GM18909 (cell line): Measurements from ENCODE around the gene SAFB.

ENCODE experiments used
- ATAC-seq: cut with Tn5 transposase; IDR thresholded peaks from one replicate; pipeline ENCODE4 v1.9.1; 2021; ENCODE audit warnings: mild to moderate bottlenecking; ENCODE audit not compliant: unreplicated experiment, poor library complexity

Gene SAFB

GRCh38 chr19:5622465-5623396, at the start of gene SAFB, which contains the start of gene SAFB2:
Gene SAFB, plus strand, starts transcription at chr19:5623083. Its CDS starts 123 bp downstream, at chr19:5623206.
Gene SAFB2, minus strand, starts transcription at chr19:5622776. Its CDS starts 61 bp downstream, at chr19:5622715.
- peak; percentile 85 for ATAC-seq

- no peak for ATAC-seq
Measured at GRCh38 chr19:5575590-5575989, 47.3 kb upstream of the SAFB start.

- no peak for ATAC-seq
Measured at GRCh38 chr19:5578097-5578846, 44.6 kb upstream of the SAFB start.

DNA sequence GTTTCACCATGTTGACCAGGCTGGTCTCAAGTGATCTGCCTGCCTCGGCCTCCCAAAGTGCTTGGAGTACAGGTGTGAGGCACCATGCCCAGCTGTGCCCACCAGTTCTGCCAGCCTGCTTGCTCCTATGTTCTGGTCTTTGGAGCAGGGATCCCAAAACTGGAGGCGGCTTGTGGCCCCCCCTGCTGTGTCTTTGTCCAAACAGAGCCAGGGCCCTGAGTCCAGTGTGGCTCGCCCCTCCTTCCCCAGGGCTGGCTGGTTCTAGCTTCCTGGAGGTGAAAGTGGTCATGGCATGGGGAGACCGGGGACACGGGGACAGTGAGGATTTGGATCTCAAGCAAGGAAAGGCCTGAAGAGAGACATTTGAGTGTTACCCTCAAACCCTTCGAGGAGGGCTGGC, 43.6 kb upstream of the SAFB start:
- no peak for ATAC-seq

DNA sequence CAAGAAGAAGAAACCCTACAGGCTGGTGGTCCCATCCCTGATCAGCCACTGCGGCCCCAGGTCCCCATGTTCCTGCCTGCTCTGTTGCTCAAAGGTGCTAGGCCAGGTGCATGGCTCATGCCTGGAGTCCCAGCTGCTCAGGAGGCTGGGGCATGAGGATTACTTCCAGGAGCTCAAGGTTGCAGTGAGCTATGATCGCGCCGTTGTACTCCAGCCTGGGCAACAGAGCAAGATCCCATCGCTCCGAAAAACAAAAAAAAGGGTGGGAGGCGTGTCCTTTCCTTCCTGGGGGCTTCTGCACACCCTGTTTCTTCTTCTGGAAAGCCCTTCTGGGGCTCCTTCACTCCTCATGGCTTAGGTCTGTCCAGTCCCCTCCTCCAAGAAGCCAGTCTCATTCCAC, 43.2 kb upstream of the SAFB start:
- no peak for ATAC-seq

DNA sequence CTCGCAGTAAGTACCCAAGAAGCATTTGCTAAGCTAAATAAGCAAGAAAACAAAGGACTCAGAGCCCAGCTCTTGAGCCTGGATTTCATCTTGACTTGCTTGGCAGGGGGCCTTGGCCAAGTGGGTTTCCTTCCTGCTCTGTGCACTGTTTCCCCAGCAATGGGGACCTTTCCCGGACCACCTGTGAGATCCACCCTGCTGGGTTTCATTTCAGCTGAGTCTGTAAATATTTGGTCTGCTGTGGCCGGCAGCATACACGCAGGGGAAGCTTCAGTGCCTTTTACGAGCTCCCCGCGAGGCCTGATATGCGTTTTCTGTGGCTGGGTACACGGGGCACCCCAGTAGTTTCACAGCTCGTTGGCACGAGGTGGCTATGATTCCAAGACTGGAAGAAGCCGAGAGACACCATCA, 42.7 kb upstream of the SAFB start:
- no peak for ATAC-seq

DNA sequence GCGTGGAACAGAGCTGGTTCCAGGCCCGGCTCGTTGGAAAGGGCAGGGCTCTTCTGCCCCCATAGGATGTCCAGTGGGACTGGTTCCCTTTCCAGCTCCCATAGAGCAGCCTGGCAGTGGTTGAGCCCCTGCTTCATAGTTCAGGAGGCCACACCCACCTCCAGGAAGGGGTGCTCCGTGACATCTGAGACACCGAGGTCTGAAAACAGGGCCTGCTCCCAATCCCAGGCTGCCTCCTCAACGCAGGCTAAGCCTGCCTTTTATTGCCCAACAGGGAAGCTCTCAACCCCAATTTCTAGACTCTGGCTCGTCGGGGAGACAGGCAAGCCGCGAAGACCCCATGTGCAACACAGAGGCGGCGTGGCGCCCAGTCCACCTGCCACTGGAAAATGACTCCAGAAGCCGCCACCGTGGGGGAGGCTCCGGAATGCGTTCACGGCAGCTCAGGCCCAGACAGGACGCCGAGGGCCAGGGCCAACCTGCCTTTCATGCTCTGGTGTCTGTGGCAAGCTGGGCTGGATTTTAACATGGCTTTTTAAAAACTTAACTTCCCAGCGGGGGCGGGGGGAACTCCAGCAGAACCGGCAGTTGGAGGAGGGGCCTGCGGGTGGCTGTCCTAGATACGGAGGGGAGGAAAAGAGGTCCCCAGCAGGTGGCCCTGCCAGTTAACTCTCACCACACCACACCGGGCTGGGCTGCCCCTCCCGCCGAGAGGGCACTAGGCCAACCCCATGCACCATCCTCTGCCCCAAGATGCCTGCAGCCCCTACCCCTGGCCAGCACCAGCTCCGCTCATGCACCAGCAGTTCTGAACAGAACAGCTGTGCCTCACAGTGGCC, 37.2 kb upstream of the SAFB start:
- no peak for ATAC-seq

DNA sequence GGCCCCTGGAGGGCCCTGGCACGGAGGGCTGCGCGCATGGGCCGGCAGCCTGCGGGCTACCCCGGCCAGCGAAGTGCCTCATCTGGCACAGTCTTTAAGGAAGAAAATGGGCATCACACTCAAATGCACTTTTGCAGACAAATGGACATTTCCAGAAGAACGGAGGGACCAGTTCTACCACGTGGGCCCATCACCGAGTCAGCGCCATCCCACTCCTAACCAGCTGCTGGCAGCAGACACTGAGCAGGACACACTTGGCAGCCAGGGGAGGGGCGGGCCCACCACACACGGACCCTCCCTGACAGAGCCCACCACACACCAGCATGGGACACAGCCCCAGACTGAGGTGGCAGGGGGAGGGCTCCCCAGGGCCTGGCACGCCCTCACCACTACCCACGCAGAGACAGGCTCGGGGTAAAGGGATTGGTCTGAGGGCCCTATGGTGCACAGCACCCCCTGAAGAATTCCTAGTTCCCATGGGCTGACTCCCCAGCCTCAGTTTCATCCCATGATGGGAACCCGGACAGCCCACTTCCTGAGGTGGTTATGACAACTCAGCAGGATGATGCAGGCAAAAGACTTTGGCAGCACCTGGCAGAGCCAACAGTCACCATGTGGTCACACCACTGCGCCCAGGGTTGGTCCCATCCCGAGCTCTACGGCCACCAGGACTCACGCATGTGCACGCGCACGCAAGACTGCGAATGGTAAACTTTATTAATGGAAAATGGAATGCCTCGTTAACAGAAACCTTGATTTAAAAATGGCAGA, 36.4 kb upstream of the SAFB start:
- ATAC-seq = no peak

- no peak for ATAC-seq
Measured at GRCh38 chr19:5587071-5587455, 35.8 kb upstream of the SAFB start.

DNA sequence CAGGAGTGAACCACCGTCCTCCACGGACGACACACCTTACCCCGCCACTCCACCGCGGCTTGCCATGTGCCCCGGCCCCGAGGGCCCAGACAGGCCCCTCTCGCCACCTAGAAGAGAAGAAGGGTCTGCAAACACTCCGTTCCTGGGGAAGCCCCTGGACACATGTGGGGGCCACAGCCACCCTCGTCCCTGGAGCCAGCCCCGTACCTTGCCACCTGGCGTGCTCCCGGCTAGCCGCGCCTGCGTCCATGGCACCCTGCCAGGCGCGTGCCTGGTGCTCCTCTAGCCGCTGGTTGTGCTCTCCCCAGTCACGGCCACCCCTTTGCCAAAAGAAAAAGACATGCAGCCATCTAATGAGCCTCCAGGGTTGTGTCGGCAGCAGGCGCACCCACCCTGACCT, 35.2 kb upstream of the SAFB start:
- no peak for ATAC-seq

DNA sequence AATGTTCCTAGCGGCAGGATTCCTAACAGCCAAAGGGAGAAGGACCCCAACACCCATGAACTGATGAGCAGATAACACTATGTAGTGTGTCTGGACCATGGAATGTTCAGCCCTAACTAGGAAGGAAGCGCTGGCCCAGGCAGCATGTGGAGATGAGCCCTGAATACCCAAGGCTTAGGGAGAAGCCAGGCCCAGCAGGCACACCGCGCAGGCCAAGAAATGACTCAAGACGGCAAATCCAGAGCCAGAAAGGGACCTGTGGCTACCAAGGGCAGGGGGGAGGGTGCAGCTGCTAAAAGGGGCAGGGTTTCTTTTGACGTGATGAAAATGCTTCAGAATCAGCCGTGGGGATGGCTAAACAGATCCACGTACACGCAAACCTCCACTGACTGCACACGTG, 34.4 kb upstream of the SAFB start:
- ATAC-seq = no peak

DNA sequence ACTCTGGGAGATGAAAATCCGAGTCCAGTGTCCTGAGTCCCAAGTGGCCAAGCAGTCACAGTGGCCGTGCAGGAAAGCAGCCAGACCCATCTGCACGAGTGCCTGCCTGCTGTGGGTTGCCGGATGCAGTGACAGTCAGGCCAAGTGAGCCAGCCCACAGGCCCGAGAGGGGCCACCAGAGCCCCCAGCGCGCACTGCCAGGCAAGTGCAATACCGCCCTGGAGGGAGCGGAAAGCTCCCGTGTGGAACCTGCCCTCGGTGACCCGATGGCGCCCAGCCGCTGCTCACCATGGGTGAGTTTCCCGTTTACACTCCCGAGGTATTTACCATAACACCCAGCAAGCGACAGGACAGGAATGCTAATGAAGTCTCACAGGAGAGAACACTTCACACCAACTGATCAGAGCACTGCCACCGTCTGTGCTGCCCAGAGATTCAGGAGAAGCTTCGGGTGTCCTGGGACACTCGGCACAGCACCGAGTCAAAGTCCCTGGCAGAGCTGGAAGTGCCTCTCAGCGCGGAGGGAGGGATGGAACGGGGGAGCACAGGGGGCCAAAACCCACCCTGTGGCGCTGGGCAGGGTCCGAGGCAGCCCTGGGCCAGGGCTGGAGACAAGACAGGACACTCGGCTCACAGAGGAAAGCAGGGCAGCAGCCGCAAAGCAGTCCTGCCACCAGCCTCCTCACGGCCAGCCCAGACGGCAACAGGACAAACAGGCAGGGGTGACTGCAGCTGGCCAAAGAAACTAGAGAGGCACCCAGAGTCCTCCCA, 33.8 kb upstream of the SAFB start:
- no peak for ATAC-seq

DNA sequence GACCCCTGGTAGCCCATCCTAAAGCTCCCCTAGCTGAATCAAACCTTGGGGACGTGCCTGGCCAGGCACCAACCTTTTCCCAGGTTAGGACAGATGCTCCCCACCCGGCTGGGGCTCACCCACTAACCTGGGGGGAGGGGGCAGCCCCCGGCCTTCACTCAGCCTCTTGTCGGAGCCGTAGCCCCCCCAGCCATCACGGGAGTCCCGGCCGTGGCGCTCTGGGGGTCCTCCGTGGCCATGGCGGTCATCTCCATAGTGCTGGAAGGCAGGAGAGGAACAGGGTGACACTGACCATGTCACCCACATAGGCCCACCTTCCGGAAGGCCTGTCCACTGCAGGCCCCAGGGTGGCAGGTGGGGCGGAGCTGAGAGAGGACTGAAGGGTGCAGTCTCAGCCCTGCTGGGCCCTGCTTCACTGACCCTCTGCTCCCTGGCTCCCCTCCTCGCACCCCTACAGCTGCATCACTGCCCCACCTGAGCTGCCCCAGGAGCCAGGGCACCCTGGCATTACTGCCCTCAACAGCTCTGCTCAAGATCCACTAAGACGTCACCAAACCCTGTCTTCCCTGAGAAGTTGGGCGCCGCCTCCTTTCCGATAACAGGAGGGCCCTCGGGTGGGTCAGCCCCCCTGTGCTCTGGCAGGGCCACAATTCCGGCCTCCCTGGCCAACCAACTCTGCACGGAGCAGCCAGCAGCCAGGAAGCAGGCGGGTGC, 32.6 kb upstream of the SAFB start:
- no peak for ATAC-seq

GRCh38 chr19:5590865-5591154, 32.1 kb upstream of the SAFB start:
- no peak for ATAC-seq

DNA sequence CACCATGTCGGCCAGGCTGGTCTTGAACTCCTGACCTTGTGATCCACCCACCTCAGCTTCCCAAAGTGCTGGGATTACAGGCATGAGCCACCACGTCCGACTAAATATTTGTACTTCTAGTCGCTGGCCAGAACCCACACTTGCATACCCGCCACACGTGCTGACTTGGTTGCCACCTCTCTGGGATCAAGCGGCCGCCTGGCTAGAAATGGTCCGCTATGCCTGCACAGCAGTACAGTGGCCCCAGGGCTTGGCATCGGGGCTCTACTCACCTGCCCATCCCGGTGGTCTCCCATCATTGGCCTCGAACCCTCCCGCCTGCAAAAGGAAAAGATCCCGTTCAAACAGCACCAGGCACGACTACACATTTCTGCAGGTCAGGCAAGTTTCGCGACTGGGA, 31.4 kb upstream of the SAFB start:
- ATAC-seq = no peak

DNA sequence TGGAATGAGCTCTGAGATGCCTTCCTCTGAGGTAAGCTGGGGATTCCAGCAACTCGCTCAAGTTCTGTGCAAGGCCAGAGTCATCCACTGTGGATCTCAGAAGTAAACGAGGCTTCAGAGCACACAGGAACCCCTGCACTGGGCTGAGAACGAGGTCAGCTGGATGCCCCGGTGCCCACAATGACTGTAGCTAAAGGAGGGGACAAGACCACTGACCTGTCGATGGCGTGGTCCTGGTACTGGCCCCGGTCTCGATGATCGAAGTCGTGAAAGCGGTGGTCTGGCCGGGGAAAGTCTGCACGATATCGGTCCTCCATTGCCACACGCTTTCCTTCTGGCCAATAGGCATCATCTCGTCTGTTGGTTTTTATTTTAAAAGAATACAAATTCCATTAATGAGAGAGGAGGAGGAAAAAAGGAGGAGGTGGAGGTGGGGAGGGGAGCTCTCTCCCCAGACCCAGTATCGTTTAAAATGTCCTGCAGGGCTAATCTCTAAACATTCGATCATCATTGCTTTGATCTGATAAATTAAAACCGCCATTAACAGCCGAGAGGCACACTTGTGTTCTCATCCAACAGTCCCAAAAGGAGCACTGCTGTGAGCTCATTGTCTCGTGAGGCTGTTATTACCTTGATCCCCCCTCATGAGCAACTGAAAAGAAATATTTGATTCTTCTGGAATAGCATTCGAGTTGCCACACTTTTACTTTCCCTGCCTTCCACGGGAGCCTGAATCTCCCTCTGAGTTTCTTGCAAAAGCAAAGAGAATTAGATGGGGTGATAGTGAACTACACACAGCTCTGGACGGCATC, 30.1 kb upstream of the SAFB start:
- ATAC-seq = no peak

DNA sequence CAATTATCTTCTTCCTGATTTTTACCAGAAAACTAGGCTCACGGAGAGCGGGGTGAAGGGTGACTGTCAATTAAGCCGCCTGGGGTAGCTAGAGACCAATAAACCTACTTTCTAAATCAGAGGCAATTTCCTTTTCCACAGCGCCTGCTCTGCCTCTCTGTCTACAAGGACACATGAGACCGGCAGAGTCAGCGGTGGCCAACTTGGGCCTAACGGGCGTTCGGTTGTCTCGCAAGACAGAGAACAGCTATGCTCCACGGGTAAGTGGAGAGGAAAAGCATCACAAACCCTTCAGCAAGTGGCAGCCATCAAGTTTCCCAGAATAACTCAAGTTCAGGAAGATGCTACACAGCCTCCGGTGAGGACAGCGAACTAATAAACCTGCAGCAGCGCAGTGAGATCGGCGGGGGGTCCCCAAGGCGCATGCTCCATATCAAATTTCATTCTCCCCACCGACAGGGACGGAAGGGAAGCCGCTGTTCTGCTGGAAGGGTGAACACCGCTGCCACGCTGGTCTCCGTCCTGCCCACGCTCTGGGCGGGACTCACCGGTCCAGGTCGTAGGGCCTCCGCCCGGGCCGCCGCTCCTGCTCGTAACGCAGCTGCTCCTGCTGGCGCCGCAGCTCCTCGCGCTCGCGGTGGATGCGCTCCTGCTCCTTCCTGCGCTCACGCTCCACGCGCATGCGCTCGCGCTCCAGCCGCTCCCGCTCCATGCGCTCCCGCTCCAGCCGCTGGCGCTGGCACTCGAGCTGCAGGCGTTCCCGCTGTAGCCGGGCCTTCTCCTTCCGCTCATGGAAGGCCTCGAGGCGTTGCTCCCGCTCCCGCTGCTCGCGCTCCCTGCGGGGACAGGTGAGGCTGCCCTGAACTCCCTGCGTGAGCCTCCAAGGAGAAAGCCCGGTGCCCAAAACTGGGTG, 29.3 kb upstream of the SAFB start:
- ATAC-seq = no peak
